ENCODE data around the gene GABRB3.

GABRB3 gene

GRCh38 chr15:26772154-26773066 lies at the start of gene GABRB3:
TSS of gene GABRB3 (minus strand) at chr15:26773066.
- no peak for DNase-seq

GRCh38 chr15:26807517-26808427 lies 34.9 kb upstream of the GABRB3 start:
- no peak for DNase-seq

DNA sequence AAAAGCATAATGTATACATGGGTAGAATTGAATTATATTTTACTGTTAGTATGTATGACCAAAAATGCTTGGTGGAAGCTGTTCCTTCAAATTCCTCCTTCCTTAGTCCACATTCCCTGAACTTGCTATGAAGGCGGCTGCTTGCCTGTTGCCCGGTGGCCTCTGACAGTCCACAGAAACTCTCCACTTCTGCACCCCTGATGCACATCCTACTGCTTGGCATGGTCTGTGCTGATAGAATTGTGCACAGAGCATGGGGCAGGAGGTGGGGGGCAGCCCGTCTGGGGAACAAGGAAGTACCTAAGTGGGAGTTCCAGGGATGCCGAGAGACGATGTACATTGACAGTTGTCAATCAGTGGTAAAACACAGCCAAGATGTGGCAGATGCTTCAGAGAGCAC lies 33.7 kb upstream of the GABRB3 start:
- no peak for DNase-seq

GRCh38 chr15:26806151-26806550 lies 33.3 kb upstream of the GABRB3 start:
- DNase-seq = no peak

DNA sequence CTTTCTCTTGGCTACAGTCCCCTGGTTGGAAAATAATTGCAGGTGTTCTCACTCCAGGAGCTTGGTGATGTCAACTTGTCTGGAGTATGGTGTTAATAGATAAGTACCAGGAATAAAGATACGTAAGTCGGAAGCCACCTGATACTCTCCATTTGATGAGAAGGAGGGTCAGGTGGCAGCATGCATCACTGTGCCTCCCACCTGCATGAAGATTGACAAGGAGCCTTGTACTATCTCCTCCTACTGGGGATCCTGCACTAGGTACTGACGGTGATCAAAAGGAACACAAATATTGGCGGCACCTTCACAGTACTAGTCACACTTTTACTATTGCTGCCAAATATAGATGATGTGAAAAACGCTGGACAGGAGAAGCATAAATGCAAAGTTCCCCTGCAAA lies 32.6 kb upstream of the GABRB3 start:
- no peak for DNase-seq

DNA sequence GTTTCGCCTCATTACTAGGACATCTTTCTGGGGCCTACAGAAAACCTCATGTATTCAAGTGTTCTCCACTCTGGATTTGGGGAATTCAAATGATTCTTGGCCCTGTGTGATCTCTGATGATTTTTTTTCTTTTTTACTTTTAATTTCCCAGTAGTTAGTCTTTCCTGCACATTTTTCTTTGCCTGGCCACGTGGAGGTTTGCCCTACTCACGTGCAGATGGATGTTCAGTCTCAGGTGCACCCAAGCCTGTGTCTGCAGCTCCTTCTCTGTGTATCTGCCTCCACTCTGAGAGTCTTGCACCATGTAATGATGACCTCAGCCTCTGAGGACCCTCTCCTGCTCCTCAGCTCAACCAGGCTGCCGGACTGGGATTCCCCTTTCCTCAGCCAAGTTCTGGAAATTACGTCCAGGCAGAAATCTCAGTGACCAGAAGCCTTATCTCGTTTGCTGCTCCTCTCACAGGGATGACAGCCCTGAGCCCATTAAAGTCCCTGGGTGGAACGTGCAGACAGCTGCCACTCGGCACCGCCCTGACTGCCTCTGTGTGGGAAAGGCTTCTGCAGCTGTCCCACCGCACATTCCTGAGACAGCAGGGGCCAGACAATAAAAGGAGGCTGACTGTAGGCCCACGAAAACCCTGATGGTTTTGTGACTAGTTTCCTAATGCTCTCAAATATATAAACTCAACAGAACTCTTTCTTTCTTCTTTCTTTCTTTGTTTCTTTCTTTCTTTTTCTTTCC lies 31.4 kb upstream of the GABRB3 start:
- DNase-seq = no peak

- no peak for DNase-seq
Observed at GRCh38 chr15:26790118-26790517, 17.3 kb upstream of the GABRB3 start.

GRCh38 chr15:26781816-26782215 lies 8.9 kb upstream of the GABRB3 start:
- DNase-seq = no peak

- no peak for DNase-seq
Observed at GRCh38 chr15:26773917-26774316, 1.1 kb upstream of the GABRB3 start.

- DNase-seq = no peak
Observed at GRCh38 chr15:26773067-26773877, 406 bp upstream of the GABRB3 start.

- DNase-seq = no peak
Observed at GRCh38 chr15:26771578-26772153, 1.2 kb downstream of the GABRB3 start.

GRCh38 chr15:26771168-26771567 lies 1.7 kb downstream of the GABRB3 start:
- no peak for DNase-seq

DNA sequence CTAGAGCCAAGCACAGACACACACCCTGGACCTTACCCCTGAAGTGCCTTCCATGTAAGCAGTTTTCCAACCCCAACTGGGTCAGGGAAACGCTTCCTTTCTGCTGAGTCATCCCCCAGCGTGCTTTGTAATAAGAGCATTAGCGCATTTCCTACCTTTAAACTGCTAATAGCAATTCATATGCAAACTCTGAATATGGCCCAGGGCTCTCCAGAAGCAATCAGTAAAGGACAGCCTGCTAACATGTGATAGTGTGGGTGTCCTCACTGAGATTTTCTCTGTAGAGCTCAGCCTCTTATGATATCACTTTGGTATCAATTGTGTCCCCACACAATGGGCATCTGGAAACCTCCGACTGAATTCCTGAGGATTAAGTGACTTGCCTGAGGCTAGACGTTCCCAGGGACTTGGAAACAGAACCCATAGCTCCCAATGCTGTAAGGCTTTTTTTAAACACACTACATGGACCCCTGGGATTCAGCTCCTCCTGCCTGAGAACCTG lies 5.6 kb downstream of the GABRB3 start:
- no peak for DNase-seq

DNA sequence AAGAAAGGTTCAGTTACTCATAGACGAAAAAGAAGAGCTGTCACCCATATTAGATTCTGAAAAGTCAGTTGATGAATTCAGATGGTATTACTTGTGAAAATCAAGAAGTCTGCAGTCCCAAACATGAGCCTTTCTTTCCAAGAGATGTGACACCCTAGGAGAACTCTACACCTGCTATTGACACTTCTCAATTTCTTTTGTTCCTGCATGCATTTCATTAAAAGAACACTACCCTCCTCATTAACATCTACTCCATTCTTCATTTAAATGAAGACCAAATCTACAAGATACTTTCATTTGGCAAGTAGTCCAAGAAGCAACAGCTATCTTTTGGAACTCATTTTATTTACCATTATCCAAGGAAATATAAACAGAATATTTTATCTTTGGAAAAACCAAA lies 6.6 kb downstream of the GABRB3 start:
- no peak for DNase-seq

GRCh38 chr15:26759986-26760385 lies 12.9 kb downstream of the GABRB3 start:
- DNase-seq = no peak

DNA sequence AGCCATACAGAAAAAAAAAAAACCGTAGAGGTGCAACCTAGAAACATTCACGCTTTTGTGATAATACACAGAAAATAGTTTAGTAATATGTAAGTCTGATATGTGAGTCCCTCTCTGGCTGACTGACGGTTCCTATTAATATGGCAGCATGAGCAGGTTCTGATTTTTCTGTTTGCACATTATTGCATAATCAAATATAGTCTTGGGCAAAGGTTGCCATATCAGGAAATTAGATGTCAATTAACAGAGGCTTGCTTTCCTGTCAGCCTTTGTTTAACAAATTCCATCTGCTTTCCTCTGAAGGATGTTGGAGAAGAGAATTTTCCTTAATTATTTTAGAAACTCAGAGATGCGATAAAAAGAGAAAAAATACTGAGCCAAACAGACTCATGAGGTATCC lies 14.8 kb downstream of the GABRB3 start:
- DNase-seq = no peak

- DNase-seq = no peak
Observed at GRCh38 chr15:26757141-26757540, 15.7 kb downstream of the GABRB3 start.

DNA sequence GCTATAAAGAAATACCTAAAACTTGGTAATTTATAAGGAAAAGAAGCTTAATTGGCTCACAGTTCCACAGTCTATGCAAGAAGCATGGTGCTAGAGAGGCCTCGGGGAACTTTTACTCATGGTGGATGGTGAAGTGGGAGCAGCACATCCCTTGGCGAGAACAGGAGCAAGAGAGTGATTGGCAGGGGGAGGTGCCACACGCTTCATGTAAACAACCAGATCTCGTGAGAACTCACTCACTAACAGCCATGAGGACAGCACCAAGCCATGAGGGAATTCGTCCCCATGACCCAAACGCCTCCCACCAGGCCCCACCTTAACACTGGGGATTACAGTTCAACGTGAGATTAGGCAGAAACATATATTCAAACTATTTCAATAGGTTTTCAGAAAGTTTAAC lies 28.0 kb downstream of the GABRB3 start:
- no peak for DNase-seq

DNA sequence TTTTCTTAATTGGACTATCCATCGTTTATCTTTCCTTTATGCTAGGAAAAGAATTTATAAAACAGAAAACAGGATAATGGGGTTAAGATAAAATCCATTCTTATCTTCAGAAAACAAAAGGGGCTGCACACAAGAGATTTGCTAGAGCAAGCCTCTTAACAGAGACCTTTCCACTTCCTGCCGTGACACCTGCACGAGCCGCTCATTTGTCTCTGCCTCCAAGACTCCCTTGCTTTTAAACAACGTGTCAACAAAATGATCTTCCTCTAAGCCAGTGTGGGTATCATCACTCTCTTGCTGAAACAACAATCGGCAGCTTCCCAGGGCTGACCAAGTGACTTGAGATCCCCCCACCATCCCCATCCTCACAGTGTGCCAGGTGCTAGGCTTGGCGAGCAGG lies 33.1 kb downstream of the GABRB3 start:
- DNase-seq = no peak

DNA sequence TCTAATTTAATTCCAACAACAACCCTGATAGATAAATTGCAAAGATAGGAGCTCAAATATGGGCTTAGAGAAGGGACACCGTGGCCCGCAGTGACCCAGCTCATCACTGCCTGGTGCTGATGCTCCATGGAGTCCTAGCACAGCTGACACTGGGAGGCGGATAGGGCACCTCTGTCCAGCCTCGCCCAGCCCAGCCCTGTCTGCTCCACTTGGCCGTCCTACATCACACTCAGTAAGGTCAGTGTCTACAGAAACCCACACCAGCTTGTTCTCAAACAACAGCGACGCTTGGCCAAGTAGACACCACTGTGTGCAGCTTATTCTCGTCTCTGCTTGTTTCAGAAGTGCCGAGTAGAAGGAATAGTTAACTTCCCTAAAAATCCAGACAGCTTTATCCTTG lies 33.9 kb downstream of the GABRB3 start:
- no peak for DNase-seq

DNA sequence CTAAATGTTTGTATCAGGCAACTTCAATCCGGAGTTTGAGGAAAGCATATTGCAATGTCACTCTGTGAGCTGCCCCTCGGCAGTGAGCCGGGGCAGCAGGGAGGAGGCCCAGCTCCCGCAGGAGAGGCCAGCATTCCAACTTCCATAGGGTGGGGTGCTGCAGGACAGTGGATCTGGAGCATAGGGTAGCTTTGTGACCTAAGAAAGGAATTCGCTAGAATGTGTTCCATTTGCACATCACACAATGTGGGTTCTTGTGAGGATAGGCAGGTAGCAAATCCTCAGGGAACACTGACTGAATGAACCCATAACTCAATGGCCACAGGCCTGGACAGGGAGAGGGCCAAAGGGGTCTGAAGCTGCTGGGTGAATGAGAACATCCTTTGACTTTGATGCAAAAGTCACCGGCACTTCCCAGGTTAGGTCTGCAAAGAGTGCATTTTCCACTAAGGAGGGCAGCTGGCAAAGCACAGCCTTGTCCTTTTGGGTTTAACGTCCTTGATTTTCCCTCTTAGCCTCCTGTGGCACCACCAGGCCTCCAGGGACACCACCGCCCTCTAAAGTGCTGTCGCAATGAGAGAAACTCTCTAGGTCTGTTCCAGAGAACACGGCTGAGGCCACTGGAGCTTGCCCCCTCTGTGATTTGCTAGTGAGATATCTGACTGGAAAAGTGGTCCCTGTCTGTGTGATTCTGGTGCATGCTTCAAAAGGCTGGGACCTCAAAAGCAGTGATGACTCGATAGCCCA lies 36.2 kb downstream of the GABRB3 start:
- no peak for DNase-seq

Data from activated CD8-positive, alpha-beta memory T cell treated with anti-CD3 and anti-CD28 coated beads for 24 hours (primary cell).